SK-N-SH (cell line): Measurements from ENCODE around the gene MFNG. TPM values are rescaled to one million over a fixed set of nuclear protein-coding genes. Genes with fewer than 3 reads are reported as not detected.
A peak's percentile ranks its signal among the peaks of the same experiment; 100 is the strongest.

Experiments
- CTCF ChIA-PET: fragments of 300-600, 350-600 bp; formaldehyde crosslinking; extraction: SDS; loops from one replicate; lab custom pipeline; 2021; lab: Yijun Ruan, JAX
- POLR2A ChIA-PET: fragments of 350-600 bp; sonication (Branson Sonifier 250); formaldehyde crosslinking; extraction: SDS; loops from one replicate; lab custom pipeline; 2020; ENCODE audit warnings: antibody characterized with exemption, inconsistent platforms; lab: Yijun Ruan, JAX
- DNase-seq: peaks from one replicate; pipeline ENCODE4 v3.0.0; 2012
- H2AFZ ChIP-seq: fragments of 200-600 bp; sonication (generic); 2 replicates; pipeline ENCODE4 v1.8.1; 2016; ENCODE audit warnings: antibody characterized with exemption, mild to moderate bottlenecking, low read depth
- H3F3A ChIP-seq: fragments of 200-600 bp; sonication (generic); replicated peaks from 2 replicates; pipeline ENCODE3; 2016; ENCODE audit warnings: antibody characterized with exemption, mild to moderate bottlenecking; ENCODE audit not compliant: insufficient read depth
- H3K27ac ChIP-seq, 2 experiments: fragments of 200-500 bp in 1 of 2; fragments of 200-600 bp in 1 of 2; sonication (Bioruptor generic) in 1 of 2; sonication (generic), shearing (Covaris generic) in 1 of 2; 2 replicates each; pipeline versions ENCODE4 v1.5.1 to v1.6.1; 2014 to 2016; ENCODE audit warnings: low read depth in 2 of 2, inconsistent platforms in 1 of 2, low read length in 1 of 2, mild to moderate bottlenecking in 1 of 2, mixed read lengths in 1 of 2
- H3K27me3 ChIP-seq: fragments of 200-600 bp; sonication (generic), shearing (Covaris generic); 2 replicates; pipeline ENCODE4 v1.6.1; 2016; ENCODE audit warnings: mixed run types; ENCODE audit not compliant: insufficient read depth
- H3K36me3 ChIP-seq, 2 experiments: fragments of 200-500 bp in 1 of 2; fragments of 200-600 bp in 1 of 2; sonication (Bioruptor generic) in 1 of 2; sonication (generic) in 1 of 2; replicated peaks in 1 of 2; 2 replicates each; pipeline versions ENCODE3 to v1.5.1; 2014 to 2016; ENCODE audit warnings: low read length in 1 of 2, mild to moderate bottlenecking in 1 of 2; ENCODE audit not compliant: insufficient read depth in 2 of 2, control insufficient read depth in 1 of 2
- H3K4me1 ChIP-seq, 2 experiments: fragments of 200-500 bp in 1 of 2; fragments of 200-600 bp in 1 of 2; sonication (Bioruptor generic) in 1 of 2; sonication (generic), shearing (Covaris generic) in 1 of 2; 2 replicates each; pipeline versions ENCODE4 v1.5.1 to v1.6.1; 2014 to 2016; ENCODE audit warnings: low read depth in 1 of 2, low read length in 1 of 2, mixed run types in 1 of 2; ENCODE audit not compliant: insufficient read depth in 2 of 2, control insufficient read depth in 1 of 2
- H3K4me2 ChIP-seq: fragments of 200-600 bp; sonication (generic), shearing (Covaris generic); 2 replicates; pipeline ENCODE4 v1.6.1; 2017; ENCODE audit warnings: mixed run types
- H3K4me3 ChIP-seq, 2 experiments: fragments of 200-500 bp in 1 of 2; fragments of 200-600 bp in 1 of 2; sonication (Bioruptor generic) in 1 of 2; sonication (generic), shearing (Covaris generic) in 1 of 2; 2 replicates each; pipeline versions ENCODE4 v1.5.1 to v1.8.1; 2014 to 2016; ENCODE audit warnings: low read depth in 2 of 2, inconsistent platforms in 1 of 2, low read length in 1 of 2, mild to moderate bottlenecking in 1 of 2, mixed read lengths in 1 of 2, moderate library complexity in 1 of 2
- H3K79me2 ChIP-seq: fragments of 200-600 bp; sonication (generic); 2 replicates; pipeline ENCODE4 v1.8.1; 2017; ENCODE audit warnings: mild to moderate bottlenecking; ENCODE audit not compliant: insufficient read depth
- H3K9ac ChIP-seq: fragments of 200-600 bp; sonication (generic); 2 replicates; pipeline ENCODE4 v1.6.1; 2017; ENCODE audit warnings: mixed run types
- H3K9me2 ChIP-seq: fragments of 200-600 bp; sonication (generic); 2 replicates; pipeline ENCODE4 v1.6.1; 2017; ENCODE audit warnings: mixed run types
- H3K9me3 ChIP-seq: fragments of 200-600 bp; sonication (generic); 2 replicates; pipeline ENCODE4 v1.6.1; 2017; ENCODE audit warnings: mixed run types, mild to moderate bottlenecking, moderate library complexity
- H4K20me1 ChIP-seq: fragments of 200-600 bp; sonication (generic); 2 replicates; pipeline ENCODE4 v1.6.1; 2017; ENCODE audit warnings: mild to moderate bottlenecking, mixed run types; ENCODE audit not compliant: insufficient read depth
- CHD2 ChIP-seq: fragments of 150-350 bp; IDR thresholded peaks from 2 replicates; pipeline ENCODE4 v1.6.1; 2018; ENCODE audit warnings: low read length; ENCODE audit not compliant: partially characterized antibody
- CTCF ChIP-seq: fragments of 200-600 bp; sonication (generic); IDR thresholded peaks from 2 replicates; pipeline ENCODE4 v1.6.1; 2017; ENCODE audit warnings: antibody characterized with exemption, mild to moderate bottlenecking, moderate library complexity
- FOSL2 ChIP-seq: IDR thresholded peaks from 2 replicates; pipeline ENCODE4 v1.4.0; 2012; ENCODE audit warnings: low read depth, mild to moderate bottlenecking, moderate library complexity, borderline replicate concordance
- FOXJ3 ChIP-seq: sonication (generic); formaldehyde crosslinking; IDR thresholded peaks from 2 replicates; pipeline ENCODE4 v1.5.1; 2020; ENCODE audit warnings: mild to moderate bottlenecking, missing genetic modification reagents
- FOXM1 ChIP-seq: IDR thresholded peaks from 2 replicates; pipeline ENCODE4 v1.4.0; 2012; ENCODE audit warnings: low read depth, mild to moderate bottlenecking
- JUND ChIP-seq: IDR thresholded peaks from 2 replicates; pipeline ENCODE4 v1.4.0; 2012
- MAX ChIP-seq: IDR thresholded peaks from 2 replicates; pipeline ENCODE4 v1.4.0; 2012; ENCODE audit warnings: low read depth
- MEF2A ChIP-seq: IDR thresholded peaks from 2 replicates; pipeline ENCODE4 v1.4.0; 2012; ENCODE audit warnings: low read depth, borderline replicate concordance
- MXI1 ChIP-seq: IDR thresholded peaks from 2 replicates; pipeline ENCODE4 v1.6.1; 2012; ENCODE audit warnings: mild to moderate bottlenecking, low read depth, low read length, improper control_type of control experiment
- NFIC ChIP-seq: IDR thresholded peaks from 2 replicates; pipeline ENCODE4 v1.4.0; 2012; ENCODE audit warnings: borderline replicate concordance
- NRF1 ChIP-seq: IDR thresholded peaks from 2 replicates; pipeline ENCODE4 v1.6.1; 2012; ENCODE audit warnings: low read depth, mild to moderate bottlenecking, low read length
- PBX3 ChIP-seq: IDR thresholded peaks from 2 replicates; pipeline ENCODE4; 2012
- RAD21 ChIP-seq: IDR thresholded peaks from 2 replicates; pipeline ENCODE4 v1.6.1; 2012; ENCODE audit warnings: mild to moderate bottlenecking, low read length
- RCOR1 ChIP-seq: fragments of 150-350 bp; IDR thresholded peaks from 2 replicates; pipeline ENCODE4 v1.6.1; 2017; ENCODE audit warnings: antibody characterized with exemption, low read length
- RFX5 ChIP-seq: IDR thresholded peaks from 2 replicates; pipeline ENCODE4 v1.6.1; 2012; ENCODE audit warnings: mild to moderate bottlenecking, improper control_type of control experiment, low read length
- SMC3 ChIP-seq: IDR thresholded peaks from 2 replicates; pipeline ENCODE4 v1.6.1; 2012; ENCODE audit warnings: low read depth, low read length, improper control_type of control experiment
- TAF1 ChIP-seq: IDR thresholded peaks from 2 replicates; pipeline ENCODE4 v1.6.1; 2012; ENCODE audit warnings: low read depth, mild to moderate bottlenecking, low read length, moderate library complexity, borderline replicate concordance
- TCF12 ChIP-seq: IDR thresholded peaks from 2 replicates; pipeline ENCODE4 v1.4.0; 2012
- TEAD4 ChIP-seq: IDR thresholded peaks from 2 replicates; pipeline ENCODE4 v1.4.0; 2012; ENCODE audit warnings: mild to moderate bottlenecking, borderline replicate concordance; ENCODE audit not compliant: insufficient read depth
- USF1 ChIP-seq: IDR thresholded peaks from 2 replicates; pipeline ENCODE4 v1.4.0; 2012; ENCODE audit warnings: low read depth, borderline replicate concordance
- USF2 ChIP-seq: fragments of 150-350 bp; IDR thresholded peaks from 2 replicates; pipeline ENCODE4 v1.6.1; 2017; ENCODE audit warnings: antibody characterized with exemption, low read length, low read depth, borderline replicate concordance
- YY1 ChIP-seq: IDR thresholded peaks from 2 replicates; pipeline ENCODE4 v1.4.0; 2012; ENCODE audit warnings: low read depth, mild to moderate bottlenecking
- WGBS: methylation state at CpG from one replicate; pipeline ENCODE4 v1.1.6; 2017; ENCODE audit warnings: low lambda C conversion rate; 5-methylcytosine and 5-hydroxymethylcytosine counted together
- polyA plus RNA-seq, 3 experiments: library from polyadenylated mRNA; depleted of rRNA; stranded (reverse); fragments of >200 nt; gene quantifications; 2 replicates each; pipeline ENCODE4 v1.2.3, GENCODE V29; 2012

Gene MFNG
- polyA plus RNA-seq, 1 of the 3 experiments (the other 2 are of a cell fraction), result 0.18 TPM

- 73% methylated on average over 3 of the region's 3 CpGs for WGBS
- no peak overlapping the region for H2AFZ ChIP-seq
- H3K79me2 ChIP-seq, result no peaks in the 10 kb centered on the region
- ChIA-PET POLR2A (no interaction called here), CTCF (interaction anchor here (1.0 to 10.0 kb wide), 5 partner anchors 30 to 130 kb away, joined by 3 to 287 read pairs (median 3); no protein-coding TSS in a partner anchor)
- H3K9me3 ChIP-seq, result peaks cover 5% of the 10 kb centered on the region; the same call in 1 of the 2 replicates
- no peak overlapping the region for H3K4me2 ChIP-seq
- H4K20me1 ChIP-seq, result no peaks in the 10 kb centered on the region
- peak overlapping the region; percentile 65 to 86; a peak in 3 of 4 replicates for H3K27ac ChIP-seq
- peaks cover 26% of the 10 kb centered on the region for H3F3A ChIP-seq
- H3K4me1 ChIP-seq, result no peaks in the 10 kb centered on the region; a peak in 1 of 4 replicates
- H3K9ac ChIP-seq, result no peak overlapping the region
- no peaks in the 10 kb centered on the region; the same call in 1 of the 2 replicates for H3K27me3 ChIP-seq
- no peak for DNase-seq
- no peaks in the 10 kb centered on the region for H3K36me3 ChIP-seq
- no peak overlapping the region for H3K4me3 ChIP-seq
- TF ChIP-seq MEF2A, result no peak
- TF ChIP-seq MAX, result no peak
- no peak for TF ChIP-seq YY1
- TF ChIP-seq TCF12, result no peak
- TF ChIP-seq RFX5, result no peak
- TF ChIP-seq NFIC, result no peak
- TF ChIP-seq USF2, result no peak
- TF ChIP-seq MXI1, result no peak
- no peaks in the 10 kb centered on the region for H3K9me2 ChIP-seq
Observed at GRCh38 chr22:37432708-37433054, 53.5 kb downstream of the MFNG start.

- Histone ChIP-seq H3K9me3 (peaks cover 5% of the 10 kb centered on the region; the same call in 1 of the 2 replicates), H3K79me2 (no peaks in the 10 kb centered on the region), H3F3A (peaks cover 26% of the 10 kb centered on the region), H3K4me2 (peak overlapping the region; percentile 32), H3K27ac (peak overlapping the region; percentile 65 to 86; a peak in 3 of 4 replicates), H3K9me2 (no peaks in the 10 kb centered on the region), H3K27me3 (no peaks in the 10 kb centered on the region; the same call in 1 of the 2 replicates), H2AFZ (no peak overlapping the region), H4K20me1 (no peaks in the 10 kb centered on the region), H3K36me3 (no peaks in the 10 kb centered on the region), H3K9ac (peak overlapping the region; percentile 13; the same call in 1 of the 2 replicates), H3K4me3 (no peak overlapping the region), H3K4me1 (peaks cover 0 to 2% of the 10 kb centered on the region in 2 experiments; a peak in 1 of 4 replicates)
- CTCF ChIA-PET, result interaction anchor here (0.7 to 10.0 kb wide), 9 partner anchors 11 to 161 kb away, joined by 3 to 287 read pairs (median 4); no protein-coding TSS in a partner anchor
- 28% methylated on average over 12 of the region's 14 CpGs for WGBS
- POLR2A ChIA-PET, result no interaction called here
- DNase-seq, result no peak
- TF ChIP-seq MXI1 (no peak), PBX3 (peak; percentile 91), FOXJ3 (CRISPR knock-in tag) (no peak), FOXM1 (peak; percentile 76; the same call in 1 of the 2 replicates), TCF12 (peak; percentile 93), SMC3 (no peak), USF1 (peak; percentile 70), FOSL2 (peak; percentile 97), YY1 (no peak), NFIC (peak; percentile 51), RAD21 (no peak), JUND (peak; percentile 99), NRF1 (no peak), RCOR1 (no peak), TEAD4 (peak; percentile 95), CHD2 (peak; percentile 17), TAF1 (0 out of 2 replicates have a peak, but pooled peaks have one; percentile 13), CTCF (no peak)
Observed at GRCh38 chr22:37431801-37432707, 54.1 kb downstream of the MFNG start.
